Cardiac muscle cell (in vitro differentiated cells and primary cell): ENCODE measurements around the gene SPATA6L. TPM values are rescaled to one million over a fixed set of nuclear protein-coding genes. Genes with fewer than 3 reads are reported as not detected.
"Not testable (repeated sequence)": the region's sequence is repeated elsewhere in the genome, so short reads cannot be mapped to it uniquely, and the experiment has no call there.

Experiments
- DNase-seq, 2 donors: peaks; one replicate each; pipeline versions ENCODE4 v3.0.0 to v3.0.0-alpha.2; 2010 to 2017; ENCODE audit warnings: low read depth in 1 of 2, low spot score in 1 of 2
- H3K27ac ChIP-seq: fragments of 200-600 bp; sonication (generic); 2 replicates; pipeline ENCODE4 v1.5.1; 2016
- H3K27me3 ChIP-seq: fragments of 200-600 bp; sonication (generic); 2 replicates; pipeline ENCODE4 v1.6.0; 2016; ENCODE audit warnings: control low read depth
- H3K36me3 ChIP-seq: fragments of 200-600 bp; sonication (generic); 2 replicates; pipeline ENCODE4 v1.5.1; 2016; ENCODE audit warnings: control low read depth
- H3K4me1 ChIP-seq: fragments of 200-600 bp; sonication (generic); 2 replicates; pipeline ENCODE4 v1.8.1; 2017; ENCODE audit warnings: low read depth, mild to moderate bottlenecking, mixed run types
- H3K4me3 ChIP-seq: fragments of 200-600 bp; sonication (generic); 2 replicates; pipeline ENCODE4 v1.5.1; 2016; ENCODE audit warnings: mild to moderate bottlenecking
- H3K9me3 ChIP-seq: fragments of 200-600 bp; sonication (generic); 2 replicates; pipeline ENCODE4 v1.5.1; 2017; ENCODE audit warnings: low read depth, mild to moderate bottlenecking, control low read depth
- CTCF ChIP-seq: IDR thresholded peaks from 2 replicates; pipeline ENCODE4 v1.5.1; 2012; ENCODE audit warnings: low read depth, mild to moderate bottlenecking, low read length
- polyA plus RNA-seq: library from polyadenylated mRNA; unstranded; fragments of >200 nt; fragmentation: Nextera tagmentation; extraction: Ambion mirVana; gene quantifications from 2 replicates; pipeline ENCODE4 v1.2.1, GENCODE V29; 2016
- total RNA-seq: library from RNA; depleted of rRNA; stranded (reverse); fragments of >200 nt; gene quantifications from 2 replicates; pipeline ENCODE4 v1.2.3, GENCODE V29; 2016

Gene SPATA6L
- total and polyA plus RNA-seq, 2 experiments from 2014 or later = 0.63 to 1.3 TPM

- TF ChIP-seq CTCF = no peak
- Histone ChIP-seq H3K36me3 (no peaks in the 10 kb centered on the region), H3K4me3 (no peak overlapping the region), H3K27ac (no peak overlapping the region), H3K4me1 (no peaks in the 10 kb centered on the region), H3K27me3 (no peaks in the 10 kb centered on the region), H3K9me3 (no peaks in the 10 kb centered on the region)
- no peak for DNase-seq
These were observed 50.5 kb downstream of the SPATA6L start for GRCh38 chr9:4615778-4616177.

GRCh38 chr9:4615251-4615650 lies 51.0 kb downstream of the SPATA6L start:
- H3K27me3 ChIP-seq = no peaks in the 10 kb centered on the region
- no peak overlapping the region for H3K27ac ChIP-seq
- peak in 1 of 2 donors; percentile 84 for DNase-seq

GRCh38 chr9:4614627-4615026 lies 51.7 kb downstream of the SPATA6L start:
- no peak overlapping the region for H3K27ac ChIP-seq
- no peaks in the 10 kb centered on the region for H3K27me3 ChIP-seq
- no peak for TF ChIP-seq CTCF
- H3K9me3 ChIP-seq = no peaks in the 10 kb centered on the region
- no peaks in the 10 kb centered on the region for H3K4me1 ChIP-seq
- H3K36me3 ChIP-seq = no peaks in the 10 kb centered on the region
- no peak overlapping the region for H3K4me3 ChIP-seq
- DNase-seq = no peak

More at GRCh38 chr9:4615251-4615650, 51.0 kb downstream of the SPATA6L start:
- H3K36me3 ChIP-seq = no peaks in the 10 kb centered on the region
- H3K4me1 ChIP-seq = no peaks in the 10 kb centered on the region
- TF ChIP-seq CTCF = no peak
- no peak overlapping the region for H3K4me3 ChIP-seq
- no peaks in the 10 kb centered on the region for H3K9me3 ChIP-seq

- not testable (repeated sequence) for H3K4me3 ChIP-seq, H3K36me3 ChIP-seq, H3K9me3 ChIP-seq, H3K27me3 ChIP-seq, DNase-seq, H3K4me1 ChIP-seq, H3K27ac ChIP-seq
These were observed 60.2 kb downstream of the SPATA6L start for GRCh38 chr9:4606033-4606432.

- no peaks in the 10 kb centered on the region for H3K9me3 ChIP-seq
- H3K27me3 ChIP-seq = no peaks in the 10 kb centered on the region
- peak overlapping the region; percentile 44 for H3K27ac ChIP-seq
- peak; percentile 64 for TF ChIP-seq CTCF
- no peaks in the 10 kb centered on the region for H3K36me3 ChIP-seq
- H3K4me1 ChIP-seq = no peaks in the 10 kb centered on the region
- peak; percentile 69 to 78 for DNase-seq
- no peak overlapping the region for H3K4me3 ChIP-seq
These were observed 61.6 kb downstream of the SPATA6L start for GRCh38 chr9:4604678-4605095.

- H3K27me3 ChIP-seq = no peaks in the 10 kb centered on the region
- H3K9me3 ChIP-seq = no peaks in the 10 kb centered on the region
- H3K36me3 ChIP-seq = no peaks in the 10 kb centered on the region
- no peaks in the 10 kb centered on the region for H3K4me1 ChIP-seq
- TF ChIP-seq CTCF = no peak
- no peak overlapping the region for H3K27ac ChIP-seq
- no peak overlapping the region for H3K4me3 ChIP-seq
- DNase-seq = peak in 1 of 2 donors; percentile 26
These were observed 62.5 kb downstream of the SPATA6L start for GRCh38 chr9:4603830-4604229.
